SU-DHL-6 (cell line): ENCODE data around the gene CHEK1.

Experiments
- CTCF ChIP-seq: fragments of 200-600 bp; sonication (generic); IDR thresholded peaks from one replicate; pipeline ENCODE4 v1.5.1; 2017; ENCODE audit warnings: antibody characterized with exemption, mild to moderate bottlenecking, low read length, moderate library complexity; ENCODE audit not compliant: insufficient read depth, poor library complexity, severe bottlenecking
- EZH2phosphoT487 ChIP-seq: fragments of 200-600 bp; sonication (generic), shearing (Covaris generic); conservative IDR thresholded peaks from 2 replicates; pipeline ENCODE4 v1.6.1; 2018; ENCODE audit warnings: mild to moderate bottlenecking, antibody characterized with exemption, low read length, moderate library complexity, mixed read lengths

- TF ChIP-seq CTCF (no peak), EZH2phosphoT487 (no peak)
These were observed 37.5 kb upstream of the CHEK1 start for GRCh38 chr11:125587480-125587879.
